GM23338 (cell line): ENCODE results near the gene RPL7L1.

Experiments used
- CREB1 ChIP-seq: fragments of 250-450 bp; sonication (Bioruptor Pico); IDR thresholded peaks from 2 replicates; pipeline ENCODE4 v1.5.0; 2020; ENCODE audit warnings: low read depth, mild to moderate bottlenecking, moderate library complexity
- CTCF ChIP-seq, 2 experiments: fragments of 200-600 bp in 1 of 2; sonication (generic) in 1 of 2; conservative IDR thresholded peaks; 2 replicates each; pipeline versions ENCODE4 v1.5.1 to v1.6.1; 2016 to 2017; ENCODE audit warnings: antibody characterized with exemption in 2 of 2, low read depth in 2 of 2, mild to moderate bottlenecking in 2 of 2, moderate library complexity in 1 of 2
- ETS1 ChIP-seq: IDR thresholded peaks from 2 replicates; pipeline ENCODE4 v1.6.1; 2016; ENCODE audit warnings: antibody characterized with exemption
- EZH2 ChIP-seq: fragments of 200-600 bp; sonication (generic); IDR thresholded peaks from one replicate; pipeline ENCODE4 v1.8.0; 2017; ENCODE audit warnings: antibody characterized with exemption, mild to moderate bottlenecking, low read depth; ENCODE audit not compliant: unreplicated experiment
- EZH2phosphoT487 ChIP-seq: fragments of 200-600 bp; sonication (generic); IDR thresholded peaks from one replicate; pipeline ENCODE4 v1.8.1; 2018; ENCODE audit warnings: antibody characterized with exemption; ENCODE audit not compliant: unreplicated experiment
- JUNB ChIP-seq: IDR thresholded peaks from one replicate; pipeline ENCODE4 v1.6.1; 2016; ENCODE audit warnings: antibody characterized with exemption; ENCODE audit not compliant: unreplicated experiment
- POLR2AphosphoS5 ChIP-seq: IDR thresholded peaks from 2 replicates; pipeline ENCODE4 v1.6.1; 2016; ENCODE audit warnings: antibody characterized with exemption, low read depth
- REST ChIP-seq: IDR thresholded peaks from one replicate; pipeline ENCODE4 v1.6.1; 2018; ENCODE audit warnings: antibody characterized with exemption; ENCODE audit not compliant: unreplicated experiment
- ZNF331 ChIP-seq: fragments of 250-450 bp; sonication (Bioruptor Pico); IDR thresholded peaks from 2 replicates; pipeline ENCODE4 v1.5.0; 2020; ENCODE audit warnings: low read depth, mild to moderate bottlenecking, moderate library complexity

GRCh38 chr6:42909835-42910234 is 30.4 kb downstream of the RPL7L1 start:
- TF ChIP-seq REST (no peak), CTCF (conservative IDR thresholded peaks at IDR 0.05; ENCODE audit: low read depth in 2 of 2) (no peak), ETS1 (no peak), EZH2phosphoT487 (no peak), POLR2AphosphoS5 (no peak), EZH2 (no peak), ZNF331 (no peak), CREB1 (no peak), JUNB (no peak)
